Measurements from ENCODE around the gene SPECC1.

GRCh38 chr17:20180661-20181060 lies 171.5 kb downstream of the SPECC1 start:
- TF ChIP-seq CTCF (IDR thresholded peaks at IDR 0.05) (no peak), EP300 (IDR thresholded peaks at IDR 0.05) (no peak)
